Stimulated activated CD8-positive, alpha-beta memory T cell treated with anti-CD3 and anti-CD28 coated beads, Interleukin-15, amount 100 ng/mL, for 24 hours (primary cell): ENCODE results near the gene MARK3.

ENCODE experiments used
- DNase-seq: peaks from one replicate; pipeline ENCODE4 v3.0.0-alpha.2; 2020; ENCODE audit warnings: low read depth

The MARK3 gene

DNA sequence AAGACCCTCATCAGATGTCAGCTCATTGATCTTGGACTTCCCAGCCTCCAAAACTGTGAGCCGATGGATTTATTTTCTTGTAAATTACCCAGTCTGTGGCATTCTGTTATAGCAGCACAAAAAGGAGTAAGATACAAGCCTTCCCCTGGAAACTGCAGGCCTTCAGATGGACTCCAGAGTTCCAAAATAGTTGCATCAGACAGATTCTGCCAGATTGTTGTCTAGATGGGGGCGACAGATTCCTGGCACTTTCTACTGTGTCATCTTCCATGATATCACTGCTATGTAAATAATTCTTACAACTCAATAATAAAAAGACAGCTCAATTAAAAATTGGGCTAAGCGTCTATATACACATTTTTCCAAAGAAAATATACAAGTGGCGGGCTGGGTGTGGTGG, 17.2 kb upstream of the MARK3 start:
- DNase-seq = no peak

DNA sequence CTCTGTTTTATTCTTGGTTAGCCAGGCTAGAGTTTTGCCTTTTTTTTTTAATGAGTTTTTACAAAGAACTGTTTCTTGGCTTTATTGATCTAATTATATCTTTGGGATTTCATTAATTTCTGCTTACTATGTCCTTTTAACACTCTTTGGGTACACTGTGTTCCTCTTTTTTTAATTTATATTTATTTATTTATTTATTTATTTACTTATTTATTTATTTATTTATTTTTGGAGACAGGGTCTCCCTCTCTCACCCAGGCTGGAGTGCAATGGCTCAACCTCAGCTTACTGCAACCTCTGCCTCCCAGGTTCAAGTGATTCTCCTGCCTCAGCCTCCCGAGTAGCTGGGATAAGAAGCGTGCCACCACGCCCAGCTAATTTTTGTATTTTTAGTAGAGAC, 15.1 kb upstream of the MARK3 start:
- DNase-seq = no peak

DNA sequence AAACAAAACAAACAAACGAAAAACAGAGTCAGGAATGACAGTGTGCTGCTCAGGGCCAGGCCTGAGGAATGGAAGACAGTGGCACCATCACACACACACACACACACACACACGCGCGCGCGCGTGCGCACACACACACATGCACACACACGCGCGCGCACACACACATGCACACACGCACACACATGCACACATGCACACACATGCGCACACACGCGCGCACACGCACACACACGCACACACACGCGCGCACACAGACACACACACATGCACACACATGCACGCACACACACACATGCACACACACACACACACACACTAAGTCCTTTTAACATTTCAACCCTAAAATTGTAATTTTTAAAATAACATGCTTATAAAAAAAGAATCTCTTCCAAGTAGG, 13.2 kb upstream of the MARK3 start:
- DNase-seq = no peak

DNA sequence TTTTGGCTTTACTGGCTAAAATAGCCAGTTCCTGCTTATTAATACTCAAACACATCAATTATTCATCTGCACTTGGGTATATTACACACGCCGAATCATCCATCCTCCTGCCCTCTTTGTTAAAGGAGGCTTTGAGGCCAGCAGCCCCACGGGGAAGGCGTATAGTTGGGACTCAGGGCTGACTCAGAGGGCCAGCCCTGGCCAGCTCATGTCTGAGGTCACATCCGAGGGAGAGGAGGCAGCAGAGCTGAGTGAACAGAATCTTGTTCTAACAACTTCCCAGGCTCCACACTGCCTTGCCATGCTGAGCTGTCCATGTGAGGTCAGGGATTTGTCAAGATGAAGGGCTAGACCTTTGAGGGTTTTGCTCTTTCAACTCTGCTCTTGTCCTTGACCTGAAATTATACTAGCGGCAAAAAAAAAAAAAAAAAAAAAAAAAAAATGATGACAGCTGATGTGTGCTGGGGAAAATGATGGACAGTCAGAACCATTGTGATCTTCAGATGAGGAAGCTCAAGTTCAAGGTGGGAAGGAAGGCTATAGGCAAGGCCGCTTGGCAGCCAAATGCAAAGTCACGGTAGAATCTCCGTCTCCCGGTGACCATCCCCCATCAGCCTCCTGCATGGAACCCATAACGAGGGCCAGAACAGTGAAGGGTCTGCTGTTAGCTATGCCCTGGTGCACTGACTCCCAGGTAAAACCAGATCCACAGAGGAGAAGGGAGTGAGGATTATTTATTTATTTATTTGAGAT, 12.5 kb upstream of the MARK3 start:
- no peak for DNase-seq

DNA sequence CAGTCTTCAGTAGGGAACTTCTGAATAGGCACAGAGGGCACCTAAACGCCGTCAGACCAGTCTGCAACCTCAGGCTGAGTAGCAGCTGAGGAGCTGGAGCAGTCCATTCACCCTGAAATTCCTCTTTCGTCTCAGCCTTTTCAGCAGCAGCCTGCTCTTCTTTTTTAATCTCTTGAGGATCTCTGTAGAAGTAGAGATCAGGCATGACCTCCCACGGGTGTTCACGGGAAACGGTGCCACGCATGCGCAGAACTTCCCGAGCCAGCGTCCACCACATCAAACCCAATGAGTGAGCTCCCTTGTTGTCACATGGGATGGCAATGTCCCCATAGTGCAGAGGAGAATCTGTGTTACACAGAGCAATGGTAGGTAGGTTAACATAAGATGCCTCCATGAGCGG, 11.1 kb upstream of the MARK3 start:
- no peak for DNase-seq

DNA sequence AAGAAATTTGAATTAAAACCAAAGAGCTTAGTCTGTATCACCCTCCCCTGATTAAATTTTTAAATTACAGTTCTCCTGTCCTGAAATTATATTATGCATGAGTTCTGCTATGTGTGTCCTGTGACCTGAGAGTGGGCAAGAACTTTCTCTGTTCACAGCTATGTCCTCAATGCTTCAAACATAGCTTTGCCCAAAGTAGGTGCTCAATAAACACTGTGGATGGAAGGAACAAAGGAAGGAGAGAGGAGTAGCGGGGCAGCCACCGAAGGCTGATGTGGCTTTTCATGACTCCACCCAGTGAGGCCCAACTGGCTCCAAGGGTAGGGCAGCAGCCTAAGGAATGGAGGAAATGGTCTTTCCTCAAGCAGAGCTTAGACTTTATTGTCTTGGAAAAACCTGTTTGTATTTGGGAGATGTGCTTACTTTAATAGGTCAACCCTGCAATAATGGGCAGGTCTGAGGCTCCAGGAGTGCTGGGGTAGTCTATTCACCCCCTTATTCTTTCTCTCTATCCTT, 7.6 kb upstream of the MARK3 start:
- DNase-seq = no peak

DNA sequence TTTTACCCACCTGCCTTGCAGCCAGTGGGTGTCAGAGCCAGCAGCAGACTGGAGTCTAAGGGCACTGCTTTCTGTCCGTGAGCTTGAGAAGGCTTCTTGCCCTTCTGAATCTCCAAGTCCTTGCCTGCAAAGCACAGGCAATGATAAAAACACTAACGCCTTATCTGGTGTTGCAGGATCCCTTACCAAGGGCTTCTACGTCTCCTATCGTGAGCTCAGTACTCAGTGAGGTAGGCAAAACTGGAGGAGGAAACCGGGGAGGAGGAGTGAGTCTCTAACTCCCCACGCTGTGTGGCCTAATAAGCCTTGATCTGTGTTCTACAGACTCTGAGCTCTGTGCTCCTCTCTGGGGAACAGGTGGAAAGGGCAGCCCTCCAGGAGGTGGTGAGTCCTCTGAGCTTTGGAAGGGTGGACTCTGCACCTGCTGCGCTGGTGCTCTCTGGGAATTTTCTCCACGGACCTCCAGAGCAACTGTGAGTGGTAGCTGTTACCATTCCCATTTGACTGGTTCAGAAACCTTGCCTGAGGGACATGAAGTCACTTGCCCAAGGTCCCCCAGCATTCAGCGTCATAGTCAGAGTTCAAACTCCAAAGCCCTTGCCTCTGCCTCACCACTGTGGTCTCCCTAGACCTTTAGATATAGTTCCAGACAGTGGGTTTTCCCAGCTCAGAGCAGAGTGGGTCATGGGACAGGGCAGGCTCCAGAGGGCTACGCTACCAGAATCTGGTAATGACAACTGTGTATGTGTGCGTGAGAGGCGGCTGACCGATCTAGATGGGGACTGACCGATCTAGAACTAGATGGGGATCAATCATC, 7.0 kb upstream of the MARK3 start:
- no peak for DNase-seq

DNA sequence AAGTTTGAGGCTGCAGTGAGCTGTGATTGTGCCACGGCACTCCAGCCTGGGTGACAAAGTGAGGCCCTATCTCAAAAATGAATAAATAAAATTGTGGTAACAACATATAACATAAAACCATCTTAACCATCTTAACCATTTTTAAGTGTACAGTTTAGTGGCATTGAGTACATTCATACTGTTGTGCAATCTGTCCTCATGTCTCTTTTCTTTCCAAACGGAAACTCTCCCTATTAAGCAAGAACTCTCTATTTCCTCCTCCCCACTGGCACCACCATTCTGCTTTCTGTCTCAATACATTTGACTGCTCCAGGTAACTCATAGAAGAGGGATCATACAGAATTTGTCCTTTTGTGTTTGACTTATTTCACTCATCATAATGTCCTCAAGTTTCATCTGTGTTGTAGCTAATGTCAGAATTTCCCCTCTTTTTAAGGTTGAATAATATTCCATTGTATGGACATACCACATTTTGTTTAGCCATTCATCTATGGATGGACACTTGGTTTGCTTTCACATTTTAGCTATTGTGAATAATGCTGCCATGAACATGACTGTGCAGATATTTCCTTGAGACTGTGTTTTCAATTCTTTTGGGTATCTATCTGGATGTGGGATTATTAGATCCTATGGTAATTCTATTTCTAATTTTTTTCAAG, 4.4 kb upstream of the MARK3 start:
- DNase-seq = no peak

DNA sequence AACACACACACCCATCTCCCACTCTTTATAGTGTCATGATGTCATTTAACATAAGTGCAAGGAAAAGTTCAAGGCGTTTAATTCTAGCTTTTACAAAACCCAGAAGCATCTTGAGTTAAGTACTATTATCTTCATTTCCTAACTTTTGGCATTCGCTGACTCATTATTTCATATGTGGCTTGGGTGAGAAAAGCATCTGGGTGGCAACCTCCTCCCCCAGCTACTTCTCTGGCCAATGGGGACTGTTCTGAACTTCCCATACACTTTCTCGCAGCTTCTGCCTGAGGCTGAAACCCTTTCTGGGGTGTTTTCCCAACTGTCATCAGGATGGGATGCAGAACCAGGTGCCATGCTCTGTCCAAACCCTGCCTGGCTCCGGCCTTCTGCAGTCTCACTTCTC, 2.8 kb upstream of the MARK3 start:
- DNase-seq = no peak

DNA sequence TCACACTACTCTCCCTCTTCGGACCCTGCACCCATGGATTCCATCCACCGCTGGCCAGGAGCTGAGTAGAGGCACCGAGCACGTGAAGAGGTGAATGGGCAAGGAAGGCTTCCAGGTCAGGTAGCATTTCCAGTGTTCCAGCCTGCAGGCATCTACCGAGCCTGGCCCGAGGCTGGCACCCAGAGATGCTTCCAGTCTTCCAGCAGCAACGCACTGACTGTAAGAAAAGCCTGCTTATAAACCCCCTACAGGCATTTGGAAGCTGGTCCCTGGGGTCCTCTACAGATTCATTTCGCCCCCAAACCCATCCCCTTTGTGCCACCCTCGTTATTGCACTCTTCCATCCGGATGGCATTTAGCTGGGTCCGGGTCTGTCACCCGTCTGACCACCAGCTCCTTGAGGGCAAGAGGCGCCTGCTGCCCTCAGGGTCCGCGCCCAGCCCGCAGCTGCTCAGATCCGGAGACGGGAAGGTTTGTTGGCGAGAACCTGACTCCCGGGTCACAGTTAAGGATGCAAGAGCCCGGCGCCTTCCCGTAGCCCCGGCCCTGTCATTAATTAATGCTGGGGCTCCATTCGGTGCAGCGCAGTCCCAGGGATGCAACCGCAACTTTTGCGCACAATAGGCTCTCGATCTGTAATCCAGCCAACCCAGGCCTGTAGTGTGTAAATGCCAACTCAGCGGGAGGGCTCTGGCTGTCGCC, 614 bp upstream of the MARK3 start:
- DNase-seq = no peak

DNA sequence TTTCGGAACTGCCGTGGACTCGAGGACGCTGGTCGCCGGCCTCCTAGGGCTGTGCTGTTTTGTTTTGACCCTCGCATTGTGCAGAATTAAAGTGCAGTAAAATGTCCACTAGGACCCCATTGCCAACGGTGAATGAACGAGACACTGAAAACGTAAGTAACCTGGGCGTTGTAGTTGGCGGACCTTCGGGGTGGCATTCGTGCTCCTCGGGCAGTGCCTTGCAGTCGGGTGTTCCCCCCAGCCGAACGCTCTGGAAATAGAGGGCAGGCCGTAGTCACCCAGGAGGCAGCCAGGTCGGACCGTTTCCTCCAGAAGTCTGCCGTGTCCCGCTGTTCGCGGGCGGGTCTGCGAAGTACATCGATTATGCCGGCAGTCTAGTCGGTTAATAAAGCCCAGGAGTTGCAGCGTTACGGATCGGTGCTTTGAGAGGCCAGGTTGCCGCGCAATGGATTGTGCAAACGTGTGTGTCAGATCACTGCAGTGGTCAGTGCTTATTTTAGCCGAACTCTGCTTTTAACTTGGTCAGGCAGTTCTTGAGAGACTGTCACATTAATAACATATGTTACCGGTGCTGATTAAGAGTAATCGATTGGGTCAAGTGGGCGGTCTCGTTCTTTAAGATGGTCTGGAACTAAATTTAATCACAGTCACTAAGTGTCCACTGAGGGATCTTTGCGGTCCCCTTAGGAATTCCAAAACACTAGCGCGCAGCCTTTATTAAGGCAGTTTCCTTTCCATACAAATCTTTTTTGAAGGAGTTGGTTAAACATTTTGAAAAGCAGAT, 906 bp downstream of the MARK3 start:
- DNase-seq = peak; percentile 19

DNA sequence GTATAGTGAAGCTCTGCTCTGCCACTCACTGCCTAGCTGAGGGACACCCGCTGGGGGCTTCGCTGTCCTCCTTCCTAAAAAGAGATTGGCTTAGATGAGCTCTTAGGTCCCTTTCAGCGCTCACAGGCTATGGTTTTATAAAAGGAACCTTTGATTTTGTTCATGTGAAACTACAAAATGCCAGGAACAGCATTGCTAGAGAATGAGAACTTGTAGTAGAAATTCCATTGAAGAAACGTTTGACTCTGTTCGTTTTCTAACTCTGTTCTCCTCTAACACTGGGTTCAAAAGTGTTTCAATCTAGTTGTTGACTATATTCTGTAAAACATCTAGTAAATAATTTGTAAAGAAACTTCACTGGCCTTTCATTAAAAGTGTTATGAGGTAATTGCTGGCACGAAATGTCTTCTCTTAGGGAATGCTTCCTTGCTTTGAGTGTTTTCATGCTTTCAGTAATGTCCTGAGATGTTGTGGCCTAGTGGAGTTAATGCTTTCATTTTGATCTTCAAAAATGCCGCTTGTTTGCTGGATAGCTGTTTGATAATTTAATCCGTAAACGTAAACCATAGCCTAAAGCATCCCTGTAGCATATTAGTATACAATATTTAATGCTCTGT, 1.6 kb downstream of the MARK3 start:
- DNase-seq = no peak

DNA sequence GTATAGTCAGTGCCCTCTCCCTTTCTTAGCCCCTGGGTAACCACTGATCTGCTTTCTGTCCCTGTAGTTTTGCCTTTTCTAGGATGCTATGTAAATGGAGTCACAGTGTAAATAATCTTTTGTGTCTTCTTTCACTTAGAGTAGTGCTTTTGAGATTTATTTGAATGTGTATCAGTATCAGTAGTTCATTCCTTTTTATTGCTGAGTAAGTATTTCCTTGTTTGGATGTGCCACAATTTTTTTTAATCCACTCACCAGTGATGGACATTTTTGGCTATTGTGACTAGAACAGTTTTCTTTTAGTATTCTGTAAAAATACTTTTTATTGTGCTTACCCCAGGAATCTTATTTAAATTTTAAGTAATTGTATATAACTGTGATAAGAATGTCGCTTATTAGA, 3.4 kb downstream of the MARK3 start:
- DNase-seq = no peak

DNA sequence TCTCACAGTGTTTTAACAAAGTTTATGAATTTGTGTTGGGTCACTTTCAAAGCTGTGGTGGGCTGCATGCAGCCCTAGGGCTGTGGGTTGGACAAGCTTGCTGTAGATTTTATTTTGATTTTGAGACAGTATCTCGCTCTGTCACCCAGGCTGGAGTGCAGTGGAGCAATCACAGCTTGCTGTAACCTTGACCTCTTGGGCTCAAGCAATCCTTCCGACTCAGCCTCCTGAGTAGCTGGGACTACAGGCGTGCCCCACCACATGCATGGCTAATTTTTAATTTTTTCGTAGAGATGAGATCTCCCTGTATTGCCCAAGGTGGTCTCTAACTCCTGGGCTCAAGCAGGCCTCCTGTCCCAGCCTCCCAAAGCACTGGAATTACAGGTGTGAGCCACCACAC, 5.4 kb downstream of the MARK3 start:
- no peak for DNase-seq

DNA sequence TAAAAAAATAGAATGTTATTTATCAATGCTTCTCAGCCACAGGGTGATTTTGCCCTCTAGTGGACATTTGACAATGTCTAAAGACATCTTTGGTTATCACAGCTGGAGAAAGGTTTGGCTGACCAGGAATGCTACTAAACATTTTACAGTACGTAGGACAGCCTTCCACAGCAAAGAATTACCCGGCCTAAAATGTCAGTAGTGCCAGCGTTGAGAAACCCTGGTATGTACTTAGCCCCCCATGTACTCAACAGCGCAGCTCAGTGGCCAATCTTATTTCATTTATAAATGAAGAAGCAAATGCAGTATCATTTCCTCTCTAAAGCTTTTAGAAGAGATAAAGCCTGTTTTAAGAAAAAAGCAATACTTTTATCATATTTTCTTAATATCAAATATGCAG, 5.8 kb downstream of the MARK3 start:
- no peak for DNase-seq

DNA sequence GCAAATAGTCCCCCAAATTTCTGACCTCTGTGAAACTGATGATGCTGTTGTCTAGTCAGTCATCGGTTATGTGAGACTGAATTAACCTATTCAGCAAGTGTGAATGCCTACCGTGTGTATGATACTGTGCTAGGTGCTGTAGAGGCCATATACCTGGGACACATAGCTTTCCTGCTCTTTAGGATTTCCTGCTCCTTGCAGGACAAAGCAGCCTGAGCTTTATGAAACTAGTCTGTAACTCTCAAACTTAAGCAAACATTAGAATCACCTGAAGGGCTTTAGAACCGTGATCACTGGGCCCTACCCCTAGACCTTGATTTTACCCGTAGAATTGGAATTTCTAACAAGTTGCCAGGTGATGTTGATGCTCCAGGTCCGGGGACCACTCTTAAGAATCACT, 6.9 kb downstream of the MARK3 start:
- DNase-seq = no peak

DNA sequence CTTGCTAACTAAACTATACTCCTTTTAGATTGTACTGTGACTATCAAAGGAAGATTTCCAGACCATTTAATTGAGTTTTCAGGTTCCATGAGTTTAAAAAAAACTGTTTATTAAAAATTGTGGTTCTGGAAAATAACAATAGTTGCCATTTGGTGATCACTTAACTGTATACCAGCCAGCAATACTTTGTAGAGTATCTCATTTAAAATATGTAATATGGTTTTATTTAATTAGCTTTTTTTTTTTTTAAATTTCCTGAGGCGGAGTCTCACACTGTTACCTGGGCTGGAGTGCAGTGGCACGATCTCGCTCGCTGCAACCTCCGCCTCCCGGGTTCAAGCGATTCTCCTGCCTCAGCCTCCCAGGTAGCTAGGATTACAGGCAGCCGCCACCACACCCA, 7.4 kb downstream of the MARK3 start:
- DNase-seq = no peak

DNA sequence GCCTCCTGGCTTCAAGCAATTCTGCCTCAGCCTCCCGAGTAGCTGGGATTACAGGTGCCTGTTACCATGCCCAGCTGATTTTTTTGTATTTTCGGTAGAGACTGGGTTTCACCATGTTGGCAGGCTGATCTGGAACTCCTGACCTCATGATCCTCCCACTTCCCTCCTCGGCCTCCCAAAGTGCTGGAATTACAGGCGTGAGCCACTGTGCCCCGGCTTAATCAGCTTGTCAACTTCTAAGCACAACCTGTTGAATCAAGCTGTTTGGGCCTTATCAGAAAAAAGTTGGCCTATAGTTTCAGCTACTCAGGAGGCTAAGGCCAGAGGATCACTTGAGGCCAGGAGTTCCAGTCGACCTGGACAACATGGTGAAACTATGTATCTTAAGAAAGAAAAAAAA, 7.9 kb downstream of the MARK3 start:
- DNase-seq = no peak

DNA sequence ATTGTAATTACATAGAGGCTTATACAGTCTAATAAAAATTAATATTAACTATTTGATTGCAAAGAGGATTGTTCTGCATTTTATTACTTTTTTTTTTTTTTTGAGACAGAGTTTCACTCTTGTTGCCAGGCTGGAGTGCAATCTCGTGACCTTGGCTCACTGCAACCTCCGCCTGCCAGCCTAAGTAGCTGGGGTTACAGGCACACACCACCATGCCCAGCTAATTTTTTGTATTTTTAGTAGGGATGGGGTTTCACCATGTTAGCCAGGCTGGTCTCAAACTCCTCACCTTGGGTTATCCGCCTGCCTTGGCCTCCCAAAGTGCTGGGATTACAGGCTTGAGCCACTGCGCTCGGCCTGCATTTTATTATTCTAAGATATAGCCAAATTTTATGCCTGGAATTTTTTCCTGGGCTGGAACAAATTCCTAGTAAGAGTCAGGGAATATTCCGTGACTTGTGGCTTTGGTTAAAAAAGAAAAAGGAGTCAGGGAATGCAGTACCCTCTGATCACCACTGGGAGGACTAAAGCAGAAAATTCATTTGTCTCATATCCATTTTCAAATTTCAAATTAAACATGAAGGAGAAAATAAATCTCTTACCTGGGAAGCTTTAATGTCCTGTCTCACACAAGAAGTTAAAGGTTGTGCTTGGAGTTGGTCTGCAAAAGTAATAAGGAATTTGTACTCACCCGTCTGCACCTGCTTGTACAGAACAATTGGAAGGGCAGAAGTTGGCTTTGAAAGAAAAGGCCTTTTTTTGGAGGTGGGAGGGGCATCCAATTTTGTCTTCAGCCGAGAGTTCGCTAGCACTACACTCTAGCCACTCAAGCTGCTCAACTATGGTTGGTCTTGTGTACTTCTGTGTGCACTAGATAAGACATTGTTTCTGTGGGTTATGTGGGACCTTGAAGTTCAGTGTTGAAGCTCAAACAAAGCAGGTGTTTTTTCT, 8.7 kb downstream of the MARK3 start:
- DNase-seq = no peak

DNA sequence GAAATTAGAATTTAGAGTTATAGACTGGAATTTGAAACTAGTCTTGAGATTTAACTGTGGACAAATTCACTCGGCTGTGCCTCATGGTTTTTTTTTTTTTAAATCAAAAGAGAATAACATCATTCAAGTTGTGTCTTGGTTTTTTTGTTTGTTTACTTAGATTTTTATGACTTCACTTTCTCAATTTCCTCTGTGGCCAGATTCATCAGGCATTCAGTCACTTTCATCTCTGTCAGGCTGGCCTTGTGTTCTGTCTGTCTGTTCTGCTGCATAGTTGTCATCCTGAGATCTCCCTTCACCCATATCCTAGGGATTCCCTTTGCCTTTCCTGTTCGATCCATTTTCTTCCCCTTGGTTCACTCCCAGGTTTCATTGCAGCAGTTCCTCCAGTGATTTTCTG, 10.0 kb downstream of the MARK3 start:
- no peak for DNase-seq
